DMS114 treated with DMSO at 0.1 percent for 48 hours (cell line): Measurements from ENCODE around the gene PHRF1.
"Not testable (repeated sequence)": the region's sequence is repeated elsewhere in the genome, so short reads cannot be mapped to it uniquely, and the experiment has no call there.

ENCODE experiments used
- DNase-seq: peaks from one replicate; lab custom pipeline; 2025; ENCODE audit not compliant: unreplicated experiment; lab: John Stamatoyannopoulos, UW

Gene PHRF1

DNA sequence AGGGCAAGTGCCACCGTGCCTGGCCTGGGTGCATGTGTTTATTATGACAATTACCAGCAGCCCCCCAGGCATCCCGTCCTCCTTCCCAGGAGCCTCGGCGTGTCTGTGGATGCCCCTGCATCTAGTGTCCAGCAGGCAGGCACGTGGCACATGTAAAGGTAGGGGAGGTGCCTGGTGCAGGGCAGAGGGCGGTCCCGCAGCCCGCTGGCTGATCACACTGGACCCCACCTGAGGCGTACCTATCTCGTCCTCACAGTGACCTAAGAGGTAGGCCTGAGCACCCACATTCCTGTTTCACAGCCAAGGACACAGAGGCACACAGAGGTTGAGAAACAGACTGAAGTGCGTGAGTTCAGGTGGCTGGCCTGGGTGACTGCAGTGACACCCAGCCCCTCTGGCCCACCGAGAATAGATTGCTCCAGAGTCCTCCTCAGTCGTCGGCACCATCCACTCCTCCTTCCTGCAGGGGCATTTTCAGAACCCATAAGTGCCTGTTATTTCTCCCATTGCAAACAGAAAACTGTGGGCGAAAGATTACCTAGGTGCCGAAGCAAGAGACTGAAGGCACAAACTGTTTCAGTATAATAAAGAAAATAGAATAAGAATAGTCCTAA, 3.0 kb upstream of the PHRF1 start:
- no peak for DNase-seq

DNA sequence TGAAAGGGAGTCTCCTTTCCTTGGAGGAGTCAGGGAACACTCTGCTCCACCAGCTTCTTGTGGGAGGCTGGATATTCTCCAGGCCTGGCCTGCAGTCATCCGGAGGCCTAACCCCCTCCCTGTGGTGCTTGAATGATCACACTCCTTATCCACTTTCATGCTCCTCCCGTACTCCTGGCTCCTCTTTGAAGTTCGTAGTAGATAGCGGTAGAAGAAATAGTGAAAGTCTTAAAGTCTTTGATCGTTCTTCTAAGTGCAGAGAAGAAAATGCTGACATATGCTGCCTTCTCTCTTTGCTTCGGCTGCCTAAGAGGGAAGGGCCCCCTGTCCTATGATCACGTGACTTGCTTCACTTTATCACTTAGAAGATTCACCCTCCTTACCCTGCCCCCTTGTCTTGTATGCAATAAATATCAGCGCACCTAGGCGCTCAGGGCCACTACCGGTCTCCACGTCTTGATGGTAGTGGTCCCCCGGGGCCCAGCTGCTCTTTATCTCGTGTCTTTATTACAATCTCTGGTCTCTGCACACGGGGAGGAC, 2.2 kb upstream of the PHRF1 start:
- DNase-seq: not testable (repeated sequence)

DNA sequence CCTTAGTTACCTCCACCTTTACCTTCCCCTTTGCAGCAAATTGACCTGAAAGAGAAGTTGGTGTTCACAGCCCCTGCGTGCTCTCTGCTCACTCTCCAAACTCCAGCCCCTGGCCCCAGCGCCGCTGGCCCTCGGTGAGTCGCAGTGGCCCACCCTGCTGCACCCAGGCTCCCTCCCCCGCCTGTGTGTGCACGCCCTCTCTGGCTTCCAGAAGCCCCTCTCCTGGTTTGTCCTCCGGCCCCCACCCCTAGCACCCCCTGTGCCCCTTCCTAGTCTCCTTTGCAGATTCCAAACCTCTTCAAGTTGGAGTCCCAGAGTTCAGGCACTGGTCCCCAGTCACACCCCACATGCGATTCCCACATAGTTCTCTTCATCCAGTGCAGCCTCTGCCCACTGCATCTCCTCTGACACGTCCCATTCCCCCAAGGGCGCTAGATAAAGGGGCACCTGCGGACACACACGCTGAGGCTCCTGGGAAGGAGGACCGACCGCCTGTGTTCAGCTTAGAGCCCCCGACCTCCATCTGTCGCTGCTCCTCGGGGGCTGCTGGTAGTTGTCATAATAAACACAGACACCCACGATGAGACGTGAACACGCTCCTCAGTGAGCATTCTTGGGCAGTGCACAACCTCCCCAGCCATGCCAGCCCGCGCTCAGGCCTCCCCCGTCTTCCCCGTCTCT, 1.5 kb upstream of the PHRF1 start:
- DNase-seq: no peak

DNA sequence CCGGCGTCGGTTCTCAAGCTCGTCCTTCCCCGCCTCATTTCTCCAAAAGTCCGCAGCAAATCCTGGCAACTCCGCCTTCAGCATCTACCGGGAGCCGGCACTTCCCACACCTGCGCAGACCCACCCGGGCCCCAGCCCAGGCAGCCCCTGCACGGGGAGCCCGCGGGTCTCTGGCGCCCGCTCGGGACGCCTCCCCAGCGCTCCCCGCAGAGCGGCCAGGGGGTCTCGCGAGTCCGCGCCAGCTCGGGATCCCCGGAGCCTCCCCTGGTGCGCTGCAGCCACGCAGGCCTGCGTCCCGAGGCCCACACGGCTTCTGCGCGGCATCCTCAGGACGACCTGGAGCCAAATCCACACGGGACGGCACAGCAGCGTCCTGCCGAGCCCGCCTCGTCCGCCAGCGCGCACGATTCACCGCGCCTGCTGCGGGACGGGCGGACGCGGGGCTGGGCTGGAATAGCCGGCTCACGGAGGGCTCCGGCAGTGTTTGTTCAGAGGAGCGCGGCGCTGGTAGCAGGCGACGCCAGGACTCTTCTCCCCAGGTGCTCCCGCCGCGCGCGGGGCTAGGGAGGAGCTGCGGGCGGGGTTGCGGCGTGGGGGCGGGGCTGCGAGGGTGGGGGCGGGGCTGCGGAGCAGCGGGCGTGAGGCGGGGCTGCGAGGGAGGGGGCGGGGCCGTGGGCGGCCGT, 816 bp upstream of the PHRF1 start:
- no peak for DNase-seq

DNA sequence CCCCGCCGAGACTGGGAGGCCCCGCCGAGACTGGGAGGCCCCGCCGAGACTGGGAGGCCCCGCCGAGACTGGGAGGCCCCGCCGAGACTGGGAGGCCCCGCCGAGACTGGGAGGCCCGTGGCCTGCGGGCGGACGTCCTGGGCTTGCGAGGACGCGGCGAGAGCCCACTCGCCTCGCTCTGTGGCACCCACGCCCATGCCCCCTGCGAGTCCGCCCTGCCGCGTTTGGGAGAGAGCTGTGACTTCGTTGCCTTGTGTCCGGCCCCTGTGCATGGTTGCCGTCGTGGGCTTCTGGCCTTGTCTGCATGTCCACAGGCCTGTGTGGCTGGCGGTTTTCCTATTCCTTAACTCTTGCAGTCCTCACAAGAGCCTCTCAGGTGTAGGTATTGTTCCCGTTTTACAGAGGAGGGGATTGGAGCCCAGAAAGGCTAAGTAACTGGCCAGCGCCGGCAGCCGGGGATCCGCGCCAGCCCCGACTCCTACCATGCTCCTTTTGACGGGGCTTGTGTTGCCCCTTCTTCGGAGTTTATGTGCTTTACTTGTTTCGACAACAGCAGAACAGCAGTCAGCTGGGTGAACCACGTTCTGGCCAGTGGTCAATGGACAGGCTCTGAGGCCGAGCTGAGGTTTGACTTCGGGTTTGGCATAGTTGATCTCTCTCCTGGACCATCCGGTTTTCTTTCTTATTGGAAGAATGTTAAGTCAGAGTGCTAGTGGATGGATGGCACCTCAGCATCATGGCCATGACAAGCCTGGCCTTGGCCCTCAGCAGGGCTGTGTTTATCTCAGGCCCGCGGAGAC, 741 bp downstream of the PHRF1 start:
- no peak for DNase-seq

DNA sequence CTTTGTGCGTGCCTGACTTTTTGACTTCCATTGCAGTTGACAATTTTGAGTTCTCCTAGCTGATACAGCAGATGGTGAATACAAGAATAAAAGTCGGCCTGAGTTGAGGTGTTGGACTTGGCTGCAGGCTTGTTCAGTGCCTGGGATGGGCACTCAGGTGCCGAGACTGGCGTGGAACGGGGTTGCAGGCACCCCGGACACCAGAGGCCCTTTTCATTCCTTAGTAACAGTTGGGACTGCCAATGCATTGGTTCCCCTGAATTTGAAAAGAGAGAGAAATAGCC, 1.3 kb downstream of the PHRF1 start:
- no peak for DNase-seq

DNA sequence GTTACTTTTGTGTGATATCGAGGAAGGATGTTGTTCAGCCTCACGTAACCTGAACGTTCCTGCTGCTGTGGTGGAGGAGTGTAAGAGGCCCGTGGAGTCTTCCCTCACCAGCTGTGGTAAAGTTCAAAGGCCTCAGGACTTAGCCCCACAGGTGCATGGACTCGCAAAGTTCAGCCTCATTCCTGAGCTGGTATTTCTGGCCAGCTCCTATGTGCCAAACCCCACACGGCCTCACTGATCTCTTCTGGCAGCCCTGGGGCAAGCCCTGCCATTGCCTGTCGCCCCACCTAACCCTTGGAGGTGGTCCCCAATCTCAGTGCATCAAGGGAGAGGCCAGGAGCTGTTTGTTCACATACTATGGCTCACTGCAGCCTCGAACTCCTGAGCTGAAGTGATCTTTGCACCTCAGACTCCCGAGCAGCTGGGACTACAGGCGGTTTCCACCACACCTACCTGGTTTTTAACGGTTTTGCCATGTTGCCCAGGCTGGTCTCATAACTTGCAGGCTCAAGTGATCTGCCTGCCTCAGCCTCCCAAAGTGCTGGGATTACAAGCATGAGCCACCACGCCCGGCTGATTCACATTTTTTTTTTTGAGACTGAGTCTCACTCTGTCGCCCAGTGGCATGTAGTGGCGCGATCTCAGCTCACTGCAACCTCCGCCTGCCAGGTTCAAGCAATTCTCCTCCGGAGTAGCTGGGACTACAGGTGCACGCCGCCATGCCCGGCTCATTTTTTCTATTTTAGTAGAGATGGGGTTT, 2.2 kb downstream of the PHRF1 start:
- DNase-seq: no peak

DNA sequence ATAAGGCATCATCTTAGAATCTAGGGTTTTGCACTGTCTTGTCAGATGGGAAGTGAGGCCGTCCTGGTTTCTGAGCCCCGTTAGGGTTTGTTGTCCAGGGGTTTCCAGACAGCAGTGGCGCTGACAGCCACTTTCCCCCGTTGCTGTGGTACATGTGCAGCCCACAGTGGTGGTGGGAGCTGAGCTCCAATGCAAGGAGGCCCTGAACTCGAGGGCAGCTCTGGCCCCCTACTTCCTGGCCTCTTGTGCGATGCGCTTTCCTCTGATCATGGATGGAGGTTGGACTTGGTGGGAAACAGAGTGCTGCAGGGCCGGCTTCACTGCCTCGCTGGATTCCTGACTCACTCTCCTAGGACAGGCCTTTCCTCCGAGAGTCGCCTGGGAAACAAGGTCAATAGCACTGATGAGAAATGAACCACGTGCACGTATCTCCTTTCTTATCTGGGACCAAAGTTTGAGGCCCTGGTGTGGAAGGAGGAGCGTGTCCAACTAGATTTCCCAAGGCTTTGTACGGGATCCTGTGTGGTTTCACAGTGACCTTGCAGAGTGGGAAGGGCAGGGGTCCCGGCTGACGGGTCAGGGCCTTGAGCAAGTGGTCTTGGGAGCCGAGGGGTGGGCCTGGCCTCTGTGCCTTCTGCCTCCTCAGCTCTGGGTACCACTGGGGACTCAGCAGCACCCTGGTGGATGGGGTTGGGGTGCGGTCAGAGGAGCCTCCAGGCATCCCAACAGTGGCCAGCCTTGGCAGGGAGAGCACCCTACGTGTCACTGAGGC, 3.7 kb downstream of the PHRF1 start:
- DNase-seq: no peak

DNA sequence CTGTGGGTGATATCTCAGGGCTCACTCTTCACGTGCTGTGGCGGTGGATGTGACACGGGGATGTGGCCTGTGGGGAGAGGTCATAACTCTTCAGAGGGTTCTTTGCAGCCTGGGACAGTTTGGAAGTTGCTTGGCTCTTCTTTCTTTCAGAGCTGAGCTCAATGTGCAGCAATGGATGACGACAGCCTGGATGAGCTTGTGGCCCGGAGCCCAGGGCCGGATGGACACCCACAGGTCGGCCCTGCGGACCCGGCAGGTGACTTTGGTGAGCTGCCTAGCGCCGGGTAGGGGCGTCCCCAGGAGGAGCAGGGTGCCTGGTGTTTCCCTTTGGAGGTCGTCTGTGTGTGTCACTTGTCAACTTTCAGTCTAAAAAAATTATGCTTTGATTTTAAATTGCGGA, 5.1 kb downstream of the PHRF1 start:
- DNase-seq: no peak

- no peak for DNase-seq
Observed at GRCh38 chr11:581752-582151, 5.5 kb downstream of the PHRF1 start.

DNA sequence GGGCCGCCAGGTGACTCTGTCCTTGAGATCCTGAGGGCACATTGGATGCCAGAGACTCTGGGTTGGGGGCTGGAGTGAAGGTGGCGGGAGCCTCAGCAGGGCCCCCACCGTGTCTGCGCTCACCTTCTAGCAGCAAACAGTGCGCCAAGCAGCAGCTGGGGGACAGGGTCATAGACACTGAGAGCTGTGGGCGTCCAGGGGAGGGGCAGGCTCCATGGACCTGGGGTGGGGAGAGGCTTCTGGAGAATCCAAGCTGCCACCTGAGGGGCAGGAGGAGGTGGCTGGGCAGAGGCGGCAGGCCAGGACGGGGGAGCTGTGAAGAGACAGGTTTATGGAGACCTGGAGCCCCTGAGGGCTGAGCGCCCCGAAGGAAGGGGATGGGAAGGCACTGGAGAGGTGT, 8.0 kb downstream of the PHRF1 start:
- no peak for DNase-seq

- DNase-seq: no peak
Observed at GRCh38 chr11:586376-587316, 10.4 kb downstream of the PHRF1 start.

- DNase-seq: no peak
Observed at GRCh38 chr11:587546-587945, 11.3 kb downstream of the PHRF1 start.

- no peak for DNase-seq
Observed at GRCh38 chr11:587978-588380, 11.7 kb downstream of the PHRF1 start.

DNA sequence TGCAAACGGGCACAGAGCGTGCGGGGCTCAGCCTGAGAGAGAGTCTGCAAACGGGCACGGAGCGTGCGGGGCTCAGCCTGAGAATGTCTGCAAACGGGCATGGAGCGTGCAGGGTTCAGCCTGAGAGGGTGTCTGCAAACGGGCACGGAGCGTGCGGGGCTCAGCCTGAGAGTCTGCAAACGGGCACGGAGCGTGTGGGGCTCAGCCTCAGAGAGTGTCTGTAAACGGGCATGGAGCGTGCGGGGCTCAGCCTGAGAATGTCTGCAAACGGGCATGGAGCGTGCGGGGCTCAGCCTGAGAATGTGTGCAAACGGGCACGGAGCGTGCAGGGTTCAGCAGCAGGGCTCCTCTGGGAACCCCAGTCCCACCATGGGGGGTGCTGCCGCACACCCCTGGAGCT, 13.5 kb downstream of the PHRF1 start:
- no peak for DNase-seq

DNA sequence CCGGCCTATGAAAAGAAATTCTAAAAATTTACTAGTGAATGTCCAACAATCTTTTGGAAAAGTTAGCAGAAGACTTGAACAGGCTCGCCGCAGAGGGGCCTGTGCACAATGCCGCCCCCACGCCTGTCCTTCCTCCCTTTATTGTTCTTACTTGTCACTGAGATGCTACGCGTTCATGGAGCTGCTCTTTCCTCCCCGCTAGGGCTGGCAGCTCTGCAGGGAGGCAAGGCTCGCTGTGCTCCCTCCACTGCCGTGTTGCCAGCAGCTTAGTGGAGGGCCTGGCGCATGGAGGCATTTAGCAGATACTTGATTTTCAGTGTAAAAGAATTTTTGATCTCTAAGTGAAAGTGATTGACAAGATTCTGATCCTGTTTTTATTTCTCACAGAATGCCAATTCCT, 14.7 kb downstream of the PHRF1 start:
- no peak for DNase-seq

DNA sequence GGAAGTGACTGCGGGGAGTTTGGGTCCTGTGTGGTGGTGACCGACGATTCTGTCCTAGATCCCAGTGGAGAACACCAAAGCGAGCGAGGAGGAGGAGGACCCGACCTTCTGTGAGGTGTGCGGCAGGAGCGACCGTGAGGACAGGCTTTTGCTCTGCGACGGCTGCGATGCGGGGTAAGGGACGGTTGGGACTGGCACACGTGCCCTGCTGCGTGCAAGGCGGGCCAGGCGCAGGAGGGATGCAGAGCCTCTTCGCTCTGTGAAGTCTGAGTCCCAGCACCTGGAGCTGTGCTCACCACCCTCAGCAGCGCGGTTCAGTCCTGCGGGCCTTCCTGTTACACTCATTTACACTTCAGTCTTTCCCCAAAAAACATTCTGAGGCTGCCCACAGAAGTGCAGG, 16.2 kb downstream of the PHRF1 start:
- DNase-seq: no peak

DNA sequence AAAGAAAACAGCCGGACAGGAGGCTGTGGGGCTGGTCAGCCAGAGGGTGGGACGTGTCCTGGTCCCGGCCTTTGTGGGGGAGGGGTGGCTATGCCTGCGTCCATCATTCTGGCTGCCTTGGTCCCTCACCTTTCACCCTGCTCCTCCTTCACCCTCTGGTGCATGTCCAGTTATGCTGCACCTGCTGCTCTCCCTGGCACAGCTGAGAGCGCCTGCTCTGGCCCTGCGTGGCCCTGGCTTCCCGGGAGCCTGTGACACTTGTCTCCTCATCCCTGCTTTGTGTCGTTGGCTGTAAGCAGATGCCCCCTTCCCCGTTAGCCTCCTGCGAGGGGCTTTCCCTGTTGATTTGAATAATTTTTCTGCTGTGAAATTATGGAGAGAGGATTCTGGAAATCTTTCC, 16.6 kb downstream of the PHRF1 start:
- DNase-seq: no peak

- DNase-seq: no peak
Observed at GRCh38 chr11:593347-593746, 17.1 kb downstream of the PHRF1 start.
